22Rv1 (cell line): ENCODE measurements around the gene ZNF672.

Experiments used
- ZFX ChIP-seq: fragments of 450-650 bp; IDR thresholded peaks from 2 replicates; pipeline ENCODE4 v1.6.1; 2017; ENCODE audit warnings: antibody characterized with exemption, borderline replicate concordance
- TF ChIP-seq, protein P1 (sequence below): fragments of 450-650 bp; IDR thresholded peaks from 2 replicates; pipeline ENCODE4 v1.5.1; 2017; ENCODE audit warnings: mild to moderate bottlenecking

DNA sequence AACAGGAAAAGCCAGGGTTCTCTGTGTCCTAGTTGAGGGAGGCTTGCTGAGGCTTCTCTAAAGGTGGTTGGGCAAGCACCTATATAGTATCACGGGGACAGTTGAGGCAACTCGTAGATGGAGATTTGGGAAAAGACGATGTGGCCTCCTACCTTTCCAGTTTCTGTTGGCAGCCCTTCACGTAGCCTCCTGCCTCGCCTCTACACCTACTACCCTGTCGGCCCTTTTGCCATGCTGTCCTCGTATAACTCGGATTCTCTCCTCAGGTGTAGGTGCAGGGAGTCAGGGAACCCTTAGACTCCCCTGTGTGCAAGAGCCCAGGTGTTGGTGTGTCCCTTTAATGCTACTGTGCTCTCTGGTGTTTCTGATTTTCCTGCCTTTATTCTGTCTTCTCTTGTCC is 10.6 kb downstream of the ZNF672 start:
- TF ChIP-seq, protein P1, sequence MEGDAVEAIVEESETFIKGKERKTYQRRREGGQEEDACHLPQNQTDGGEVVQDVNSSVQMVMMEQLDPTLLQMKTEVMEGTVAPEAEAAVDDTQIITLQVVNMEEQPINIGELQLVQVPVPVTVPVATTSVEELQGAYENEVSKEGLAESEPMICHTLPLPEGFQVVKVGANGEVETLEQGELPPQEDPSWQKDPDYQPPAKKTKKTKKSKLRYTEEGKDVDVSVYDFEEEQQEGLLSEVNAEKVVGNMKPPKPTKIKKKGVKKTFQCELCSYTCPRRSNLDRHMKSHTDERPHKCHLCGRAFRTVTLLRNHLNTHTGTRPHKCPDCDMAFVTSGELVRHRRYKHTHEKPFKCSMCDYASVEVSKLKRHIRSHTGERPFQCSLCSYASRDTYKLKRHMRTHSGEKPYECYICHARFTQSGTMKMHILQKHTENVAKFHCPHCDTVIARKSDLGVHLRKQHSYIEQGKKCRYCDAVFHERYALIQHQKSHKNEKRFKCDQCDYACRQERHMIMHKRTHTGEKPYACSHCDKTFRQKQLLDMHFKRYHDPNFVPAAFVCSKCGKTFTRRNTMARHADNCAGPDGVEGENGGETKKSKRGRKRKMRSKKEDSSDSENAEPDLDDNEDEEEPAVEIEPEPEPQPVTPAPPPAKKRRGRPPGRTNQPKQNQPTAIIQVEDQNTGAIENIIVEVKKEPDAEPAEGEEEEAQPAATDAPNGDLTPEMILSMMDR: no peak
- no peak for TF ChIP-seq ZFX
